ENCODE data around the gene TMTC2. TPM values are rescaled to one million over a fixed set of nuclear protein-coding genes. Genes with fewer than 3 reads are reported as not detected.

TMTC2 gene
- total RNA-seq, 2 donors from 2014 or later, result 1.6 to 2.5 TPM

DNA sequence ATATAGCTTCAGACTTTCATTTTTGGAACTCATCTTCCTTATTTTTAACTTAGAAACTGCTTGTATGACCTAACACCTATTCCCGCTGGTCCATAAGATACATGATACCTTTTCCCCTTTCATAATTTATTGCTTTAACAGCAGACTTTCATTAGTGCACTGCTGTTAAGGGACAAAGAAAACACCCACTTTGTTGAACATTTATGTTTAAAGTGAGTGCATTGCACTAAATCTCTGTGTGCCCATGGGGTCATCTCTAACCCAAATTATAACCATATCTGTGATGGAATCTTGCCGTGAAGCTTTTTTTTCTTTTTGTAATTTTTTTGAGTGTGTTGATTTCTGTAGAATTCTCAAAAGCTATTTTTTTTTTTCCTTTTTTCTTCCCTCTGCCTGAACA, 261.8 kb downstream of the TMTC2 start:
- Mint-ChIP-seq H3K27me3 (no peaks in the 10 kb centered on the region), H3K36me3 (no peaks in the 10 kb centered on the region), H3K27ac (no peak overlapping the region), H3K9me3 (peaks cover 3% of the 10 kb centered on the region), H3K4me3 (no peak overlapping the region), H3K4me1 (ENCODE audit: low read depth in 2 of 2) (no peaks in the 10 kb centered on the region)
- no peak for ATAC-seq
- no peak for DNase-seq (ENCODE audit: low spot score)

DNA sequence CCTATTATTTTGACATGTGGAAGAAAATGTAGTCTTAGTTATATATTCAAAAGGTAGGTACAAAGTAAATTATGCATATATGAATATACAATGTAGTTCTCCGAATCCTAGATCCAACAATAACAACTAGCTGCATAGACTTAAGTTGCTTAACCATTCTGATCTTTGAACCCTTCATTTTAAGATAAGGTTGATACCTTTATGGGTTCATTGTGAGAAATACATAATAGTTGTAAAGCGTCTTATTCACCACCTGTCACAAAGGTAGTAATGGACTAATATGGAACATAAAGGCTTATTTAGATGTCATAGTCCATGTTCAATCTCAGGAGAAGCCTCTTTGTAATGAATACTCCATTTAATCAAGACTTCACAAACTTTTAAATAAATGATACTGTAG, 263.6 kb downstream of the TMTC2 start:
- Mint-ChIP-seq H3K27ac (no peak overlapping the region), H3K27me3 (no peaks in the 10 kb centered on the region), H3K36me3 (no peaks in the 10 kb centered on the region), H3K9me3 (peaks cover 2% of the 10 kb centered on the region), H3K4me1 (ENCODE audit: low read depth in 2 of 2) (no peaks in the 10 kb centered on the region), H3K4me3 (no peak overlapping the region)
- DNase-seq (ENCODE audit: low spot score) (no peak), ATAC-seq (no peak)

DNA sequence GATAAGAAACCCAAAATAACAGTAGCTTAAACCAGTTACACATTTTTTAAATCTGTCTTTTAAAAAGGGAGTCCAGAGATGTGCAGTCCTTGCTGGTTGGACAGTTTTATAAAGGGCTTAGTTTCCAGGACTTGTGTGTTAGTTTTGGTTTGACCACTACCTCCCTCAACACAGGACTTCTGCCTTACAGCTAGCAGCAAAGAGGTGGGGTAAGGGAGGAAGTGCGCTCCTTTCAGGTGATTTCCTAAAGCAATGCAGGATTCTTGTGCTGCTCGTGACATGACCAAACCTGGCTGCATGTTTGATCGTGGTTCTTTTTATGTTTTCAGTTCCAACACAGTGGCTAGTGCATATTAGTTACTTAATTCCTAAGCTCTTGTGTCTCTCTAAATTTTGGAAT, 266.2 kb downstream of the TMTC2 start:
- no peaks in the 10 kb centered on the region for H3K27me3 Mint-ChIP-seq
- peaks cover 9% of the 10 kb centered on the region for H3K9me3 Mint-ChIP-seq
- peaks cover 9% of the 10 kb centered on the region for H3K36me3 Mint-ChIP-seq
- DNase-seq (ENCODE audit: low spot score) (no peak), ATAC-seq (no peak)
- H3K4me1 Mint-ChIP-seq (ENCODE audit: low read depth in 2 of 2), result no peaks in the 10 kb centered on the region
- H3K4me3 Mint-ChIP-seq, result no peak overlapping the region
- H3K27ac Mint-ChIP-seq, result no peak overlapping the region

DNA sequence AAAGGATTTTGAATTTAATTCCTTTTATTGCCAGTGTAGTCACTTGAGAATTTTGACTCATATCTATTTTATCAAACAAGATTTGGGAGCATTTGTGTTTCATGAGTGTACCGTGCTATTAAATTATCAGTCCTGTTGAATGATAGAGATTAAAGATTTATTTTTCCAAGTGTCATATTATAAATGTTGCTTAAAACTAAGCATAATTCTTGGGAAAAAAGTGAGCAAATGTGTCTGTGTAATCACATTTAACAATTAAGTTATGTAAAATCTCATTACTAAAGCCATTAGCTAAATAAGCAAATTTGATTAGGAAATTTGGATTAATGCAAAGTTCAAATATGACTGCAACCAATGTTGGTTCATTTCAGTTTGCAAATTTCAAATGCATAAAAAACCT, 266.7 kb downstream of the TMTC2 start:
- Mint-ChIP-seq H3K36me3 (peaks cover 9% of the 10 kb centered on the region), H3K9me3 (peaks cover 9% of the 10 kb centered on the region), H3K27me3 (no peaks in the 10 kb centered on the region)

DNA sequence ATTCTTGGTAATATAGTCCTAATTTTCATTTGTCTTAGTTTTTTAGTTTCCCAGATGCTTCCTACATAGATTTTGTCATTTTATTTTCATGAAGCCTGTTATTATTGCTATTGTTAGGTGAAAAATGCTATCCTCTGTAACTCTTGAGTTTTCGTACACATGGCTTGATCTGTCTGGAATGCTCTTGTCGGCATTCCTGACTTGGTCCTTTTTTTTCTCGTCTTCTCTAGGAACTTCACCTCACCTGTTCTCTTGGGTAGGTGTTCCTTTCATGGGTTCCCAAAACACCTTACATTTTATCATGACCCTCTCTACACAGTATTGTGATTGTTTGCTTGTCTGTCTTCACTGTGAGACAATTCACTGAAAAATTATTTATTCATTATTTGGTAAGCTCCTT, 267.4 kb downstream of the TMTC2 start:
- no peaks in the 10 kb centered on the region for H3K27me3 Mint-ChIP-seq
- H3K9me3 Mint-ChIP-seq, result peaks cover 9% of the 10 kb centered on the region
- H3K4me3 Mint-ChIP-seq, result no peak overlapping the region
- ATAC-seq (no peak), DNase-seq (ENCODE audit: low spot score) (no peak)
- no peak overlapping the region for H3K27ac Mint-ChIP-seq
- peaks cover 9% of the 10 kb centered on the region for H3K36me3 Mint-ChIP-seq
- no peaks in the 10 kb centered on the region for H3K4me1 Mint-ChIP-seq (ENCODE audit: low read depth in 2 of 2)

More for the DNA sequence above, 266.7 kb downstream of the TMTC2 start:
- ATAC-seq (no peak), DNase-seq (ENCODE audit: low spot score) (no peak)
- Mint-ChIP-seq H3K27ac (no peak overlapping the region), H3K4me3 (no peak overlapping the region), H3K4me1 (ENCODE audit: low read depth in 2 of 2) (no peaks in the 10 kb centered on the region)

DNA sequence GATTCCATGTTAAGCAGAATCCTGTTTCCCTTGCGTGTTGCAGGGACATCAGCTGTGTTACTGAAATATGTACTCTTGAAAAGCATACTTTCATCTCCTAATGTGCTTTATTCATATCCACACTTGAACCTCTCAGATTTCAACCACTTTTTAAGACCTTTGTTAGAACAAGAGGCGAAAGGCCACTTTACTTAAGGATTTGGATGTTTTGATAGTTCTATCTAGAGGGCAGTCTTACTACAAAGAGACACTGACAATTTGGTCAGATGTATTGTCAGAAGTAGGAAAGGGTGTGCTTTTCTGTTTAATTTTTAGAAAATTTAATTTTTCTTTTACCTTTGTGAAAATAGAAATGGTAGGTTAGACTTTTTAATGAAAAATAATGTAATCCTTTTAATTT, 267.9 kb downstream of the TMTC2 start:
- Mint-ChIP-seq H3K27ac (no peak overlapping the region), H3K4me3 (no peak overlapping the region), H3K27me3 (no peaks in the 10 kb centered on the region), H3K4me1 (ENCODE audit: low read depth in 2 of 2) (no peaks in the 10 kb centered on the region), H3K9me3 (peaks cover 9% of the 10 kb centered on the region), H3K36me3 (peaks cover 9% of the 10 kb centered on the region)
- ATAC-seq (no peak), DNase-seq (ENCODE audit: low spot score) (no peak)

DNA sequence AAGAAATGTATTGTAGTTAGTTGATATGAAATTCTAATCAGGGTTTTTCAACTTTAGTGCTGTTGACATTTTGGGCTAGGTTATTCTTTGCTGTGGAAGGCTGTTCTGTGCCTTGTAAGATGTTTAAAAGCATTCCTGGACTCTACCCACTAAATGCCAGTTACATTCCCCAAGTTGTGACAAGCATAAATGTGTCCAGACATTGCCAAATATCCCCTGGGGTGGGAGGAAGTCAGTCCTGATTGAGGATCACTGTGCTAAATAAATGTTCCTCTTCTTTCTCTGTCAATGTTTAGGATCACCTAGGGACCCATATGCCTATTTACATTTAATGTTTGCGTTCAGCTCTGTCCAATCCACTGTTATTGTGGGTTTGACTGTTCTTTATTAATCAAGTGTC, 268.3 kb downstream of the TMTC2 start:
- H3K27me3 Mint-ChIP-seq, result no peaks in the 10 kb centered on the region
- no peak for DNase-seq (ENCODE audit: low spot score)
- no peak for ATAC-seq
- no peak overlapping the region for H3K4me3 Mint-ChIP-seq
- no peak overlapping the region for H3K27ac Mint-ChIP-seq
- H3K9me3 Mint-ChIP-seq, result peaks cover 9% of the 10 kb centered on the region
- H3K4me1 Mint-ChIP-seq (ENCODE audit: low read depth in 2 of 2), result no peaks in the 10 kb centered on the region
- H3K36me3 Mint-ChIP-seq, result peaks cover 9% of the 10 kb centered on the region

DNA sequence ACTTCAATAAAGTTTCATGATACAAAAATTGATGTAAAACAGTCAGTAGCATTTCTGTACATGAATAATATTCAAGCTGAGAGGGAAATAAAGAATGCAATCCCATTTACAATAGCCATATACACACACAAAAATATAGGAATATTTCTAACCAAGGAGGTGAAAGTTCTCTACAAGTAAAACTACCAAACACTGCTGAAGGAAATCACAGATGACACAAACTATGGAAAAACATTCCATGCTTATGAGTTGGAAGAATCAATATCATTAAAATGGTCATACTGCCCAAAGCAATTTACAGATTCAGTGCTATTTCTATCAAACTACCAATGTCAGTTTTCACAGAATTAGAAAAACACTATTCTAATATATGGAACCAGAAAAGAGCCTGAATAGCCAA, 272.3 kb downstream of the TMTC2 start:
- DNase-seq (ENCODE audit: low spot score), result no peak

DNA sequence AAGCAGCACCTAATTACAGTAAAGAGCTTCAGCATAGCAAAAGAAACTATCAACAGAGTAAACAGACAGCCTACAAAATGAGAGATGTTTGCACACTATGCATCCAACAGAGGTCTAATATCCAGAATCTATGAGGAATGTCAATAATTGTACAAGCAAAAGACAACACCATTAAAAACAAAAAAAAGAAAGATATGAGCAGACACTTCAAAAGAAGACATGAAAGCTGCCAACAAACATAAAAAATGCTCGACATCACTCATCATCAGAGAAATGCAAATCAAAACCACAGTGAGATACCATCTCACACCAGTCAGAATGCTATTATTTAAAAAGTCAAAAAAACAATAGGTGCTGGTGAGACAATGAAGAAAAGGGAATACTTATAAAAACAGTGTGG, 273.1 kb downstream of the TMTC2 start:
- no peak for DNase-seq (ENCODE audit: low spot score)
- no peak for ATAC-seq
- Mint-ChIP-seq H3K4me1 (ENCODE audit: low read depth in 2 of 2) (no peaks in the 10 kb centered on the region), H3K9me3 (peaks cover 10% of the 10 kb centered on the region), H3K4me3 (no peak overlapping the region), H3K36me3 (peaks cover 9% of the 10 kb centered on the region), H3K27ac (no peak overlapping the region), H3K27me3 (no peaks in the 10 kb centered on the region)

More for the DNA sequence above, 272.3 kb downstream of the TMTC2 start:
- Mint-ChIP-seq H3K27ac (no peak overlapping the region), H3K4me1 (ENCODE audit: low read depth in 2 of 2) (no peaks in the 10 kb centered on the region), H3K9me3 (peaks cover 12% of the 10 kb centered on the region), H3K27me3 (no peaks in the 10 kb centered on the region), H3K4me3 (no peak overlapping the region), H3K36me3 (peaks cover 9% of the 10 kb centered on the region)
- no peak for ATAC-seq

DNA sequence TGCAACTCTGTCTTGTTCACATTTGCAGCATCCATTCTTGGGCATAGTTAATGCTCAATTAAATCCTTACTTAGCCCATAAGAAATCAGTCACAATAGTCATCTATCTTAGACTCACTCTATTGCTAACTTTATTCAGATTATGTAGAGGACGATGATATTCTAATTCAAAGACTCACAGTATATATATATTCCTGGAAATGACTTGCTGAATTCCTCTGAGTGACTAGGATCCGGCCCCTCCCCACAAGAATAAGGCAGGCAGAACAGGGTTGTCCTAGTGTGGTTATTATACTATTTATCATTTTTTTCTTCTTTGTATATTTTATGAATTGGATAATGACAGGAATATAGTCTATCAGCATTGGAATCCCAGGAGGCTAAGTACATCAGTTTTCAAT, 275.1 kb downstream of the TMTC2 start:
- DNase-seq (ENCODE audit: low spot score) (no peak), ATAC-seq (no peak)
- Mint-ChIP-seq H3K4me1 (ENCODE audit: low read depth in 2 of 2) (no peaks in the 10 kb centered on the region), H3K27ac (no peak overlapping the region), H3K36me3 (peaks cover 8% of the 10 kb centered on the region), H3K4me3 (no peak overlapping the region), H3K27me3 (no peaks in the 10 kb centered on the region), H3K9me3 (peaks cover 8% of the 10 kb centered on the region)

DNA sequence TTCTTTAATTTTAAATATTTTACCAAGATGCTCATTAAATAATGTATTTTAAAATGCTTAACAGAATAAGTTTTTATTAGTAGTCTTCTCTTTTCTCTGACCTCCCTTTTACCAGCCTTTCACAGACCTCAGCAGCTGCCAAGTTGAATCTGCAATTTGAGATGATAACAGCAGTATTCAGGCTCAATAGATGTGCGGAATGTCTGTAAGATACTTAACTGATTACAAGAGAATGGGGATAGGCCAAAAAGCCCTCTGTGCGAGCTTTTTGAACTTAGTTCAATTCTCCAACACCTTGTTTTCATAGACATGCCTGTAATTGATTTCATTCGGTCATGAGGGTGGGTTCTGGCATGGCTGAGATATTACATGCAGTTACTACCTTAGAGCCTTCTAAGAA, 277.2 kb downstream of the TMTC2 start:
- no peak overlapping the region for H3K27ac Mint-ChIP-seq
- peaks cover 3% of the 10 kb centered on the region for H3K9me3 Mint-ChIP-seq
- H3K4me3 Mint-ChIP-seq, result no peak overlapping the region
- H3K27me3 Mint-ChIP-seq, result no peaks in the 10 kb centered on the region
- no peak for DNase-seq (ENCODE audit: low spot score)
- no peaks in the 10 kb centered on the region for H3K4me1 Mint-ChIP-seq (ENCODE audit: low read depth in 2 of 2)
- H3K36me3 Mint-ChIP-seq, result no peaks in the 10 kb centered on the region
- no peak for ATAC-seq

DNA sequence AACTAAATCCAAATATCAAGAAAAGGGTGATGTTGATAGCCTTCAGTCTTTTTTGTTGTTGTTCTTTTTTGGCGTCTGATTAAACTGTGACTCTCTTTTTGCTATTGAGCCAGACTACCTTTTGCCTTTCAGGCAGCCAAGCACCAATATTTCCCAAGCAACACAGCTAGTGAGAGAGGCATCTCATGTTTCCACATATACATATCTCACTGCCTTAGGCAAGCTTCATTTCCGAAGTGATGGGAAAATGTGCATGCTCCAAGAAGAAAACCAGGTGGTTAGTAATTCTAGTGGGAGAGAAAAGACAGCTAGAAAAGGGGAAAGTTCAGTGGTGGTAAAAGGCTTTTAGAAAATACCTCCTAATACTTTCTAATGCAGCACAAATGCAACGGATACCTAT, 277.7 kb downstream of the TMTC2 start:
- no peak for ATAC-seq
- Mint-ChIP-seq H3K4me3 (no peak overlapping the region), H3K27me3 (no peaks in the 10 kb centered on the region), H3K9me3 (peaks cover 3% of the 10 kb centered on the region), H3K27ac (no peak overlapping the region), H3K36me3 (no peaks in the 10 kb centered on the region), H3K4me1 (ENCODE audit: low read depth in 2 of 2) (no peaks in the 10 kb centered on the region)
- no peak for DNase-seq (ENCODE audit: low spot score)

DNA sequence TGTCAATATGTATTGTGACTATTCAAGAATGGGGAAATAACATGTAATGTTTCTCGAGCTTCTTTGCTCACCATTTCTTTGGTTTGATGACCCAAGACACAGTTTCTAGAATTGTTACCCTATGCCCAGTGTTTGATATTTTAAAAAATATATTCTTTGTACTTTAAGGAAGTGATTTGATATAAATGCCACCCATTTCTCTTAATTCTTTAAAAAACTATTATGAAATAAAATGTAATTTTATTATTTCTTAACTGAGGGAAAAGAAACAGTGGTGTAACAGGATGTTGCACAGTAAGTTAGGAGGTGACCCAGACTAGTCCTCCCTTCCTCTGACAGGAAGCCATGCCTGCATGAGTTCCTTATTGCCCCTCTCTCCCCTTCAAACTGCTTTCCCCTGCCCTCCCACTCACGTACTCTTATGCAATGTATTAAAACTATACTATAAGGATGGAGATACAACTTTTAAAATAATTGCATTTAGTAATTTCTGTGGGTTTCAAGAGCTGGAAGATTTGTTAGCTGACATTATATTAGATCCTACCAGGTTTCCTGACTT, 279.4 kb downstream of the TMTC2 start:
- H3K4me1 Mint-ChIP-seq (ENCODE audit: low read depth in 2 of 2), result no peaks in the 10 kb centered on the region
- H3K9me3 Mint-ChIP-seq, result peaks cover 6% of the 10 kb centered on the region
- ATAC-seq (no peak), DNase-seq (ENCODE audit: low spot score) (no peak)
- no peak overlapping the region for H3K27ac Mint-ChIP-seq
- no peak overlapping the region for H3K4me3 Mint-ChIP-seq
- H3K36me3 Mint-ChIP-seq, result no peaks in the 10 kb centered on the region
- no peaks in the 10 kb centered on the region for H3K27me3 Mint-ChIP-seq

DNA sequence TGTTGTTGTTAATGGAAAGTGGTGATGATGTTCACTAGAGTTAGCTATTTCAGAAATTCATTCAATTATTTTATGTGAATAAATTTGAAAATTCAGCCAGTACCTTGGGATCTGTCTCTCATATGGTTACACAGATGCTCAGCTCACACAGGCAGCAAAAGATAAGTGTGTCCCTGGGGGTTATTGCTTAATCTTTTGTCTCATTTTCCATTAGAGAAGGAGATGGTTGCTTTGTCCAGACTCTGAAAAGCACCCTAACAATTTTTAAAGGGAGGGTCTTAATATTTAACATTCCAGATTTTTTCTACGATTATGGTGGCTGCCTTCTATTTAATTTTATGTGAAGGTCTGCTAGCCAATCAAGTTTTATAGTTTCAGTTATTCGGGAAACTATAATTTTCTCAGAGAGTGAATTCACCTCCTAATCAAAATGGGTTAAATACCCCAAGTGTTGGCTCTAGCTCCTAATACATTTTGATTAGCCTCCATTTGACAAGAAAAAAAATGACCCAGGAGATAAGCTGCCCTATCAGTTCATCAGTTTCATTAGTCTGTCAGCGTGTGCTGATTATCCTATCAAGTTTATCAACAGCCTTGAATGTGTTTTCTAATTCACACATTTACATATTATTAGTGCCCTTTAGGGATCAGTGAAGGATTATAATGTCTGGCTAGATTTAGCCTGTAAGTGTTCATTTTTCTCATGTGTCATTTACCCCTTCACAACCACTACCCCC, 282.1 kb downstream of the TMTC2 start:
- ATAC-seq (no peak), DNase-seq (ENCODE audit: low spot score) (no peak)
- Mint-ChIP-seq H3K4me3 (no peak overlapping the region), H3K27ac (no peak overlapping the region), H3K9me3 (peaks cover 3% of the 10 kb centered on the region), H3K4me1 (ENCODE audit: low read depth in 2 of 2) (no peaks in the 10 kb centered on the region), H3K36me3 (no peaks in the 10 kb centered on the region), H3K27me3 (no peaks in the 10 kb centered on the region)

DNA sequence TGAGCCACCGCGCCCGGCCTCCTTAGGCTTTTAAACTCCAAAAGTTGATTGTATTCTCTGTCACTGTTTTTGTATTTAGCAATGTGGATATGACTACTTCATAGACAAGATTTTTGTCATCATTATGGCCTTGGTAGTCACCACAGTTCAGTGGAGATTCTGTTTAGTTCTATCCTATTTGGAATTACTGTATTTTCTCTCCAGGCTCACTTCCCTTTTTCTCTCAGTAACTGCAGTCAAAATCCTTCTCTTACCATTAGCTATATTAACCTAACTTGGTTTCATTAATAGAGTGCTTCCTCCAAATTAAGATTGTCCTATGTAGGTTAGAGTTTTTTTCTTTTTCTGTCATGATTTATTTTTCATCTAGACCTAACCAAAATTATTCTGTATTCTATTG, 283.9 kb downstream of the TMTC2 start:
- no peak overlapping the region for H3K27ac Mint-ChIP-seq
- no peaks in the 10 kb centered on the region for H3K4me1 Mint-ChIP-seq (ENCODE audit: low read depth in 2 of 2)
- no peak overlapping the region for H3K4me3 Mint-ChIP-seq
- DNase-seq (ENCODE audit: low spot score), result no peak
- no peaks in the 10 kb centered on the region for H3K36me3 Mint-ChIP-seq
- H3K27me3 Mint-ChIP-seq, result no peaks in the 10 kb centered on the region
- H3K9me3 Mint-ChIP-seq, result peaks cover 6% of the 10 kb centered on the region
- ATAC-seq, result no peak
